Adipose tissue (tissue), 3 donors: ENCODE results near the gene RXRA. TPM values are rescaled to one million over a fixed set of nuclear protein-coding genes. Genes with fewer than 3 reads are reported as not detected.
A peak's percentile ranks its signal among the peaks of the same experiment; 100 is the strongest.

Experiments
- H3K27ac ChIP-seq: one replicate; pipeline ENCODE4 v1.5.1; 2013; ENCODE audit warnings: low read depth, low read length
- WGBS, 3 donors: extraction: QIAGEN DNeasy Blood & Tissue Kit; methylation state at CpG; one replicate each; pipeline ENCODE4 v1.1.7; 2013; 5-methylcytosine and 5-hydroxymethylcytosine counted together
- polyA plus RNA-seq, 3 donors: library from polyadenylated mRNA; stranded (reverse); fragments of 200-250 nt; gene quantifications; one replicate each; pipeline ENCODE4 v1.2.3, GENCODE V29; 2013
- donor health status: healthy with polysubstance abuse.
- donor health status: Bipolar disorder and iron deficiency.
- donor health status: healthy.

Gene RXRA
- polyA plus RNA-seq, 3 donors, result 30.9 to 114 (median 69.4) TPM

DNA sequence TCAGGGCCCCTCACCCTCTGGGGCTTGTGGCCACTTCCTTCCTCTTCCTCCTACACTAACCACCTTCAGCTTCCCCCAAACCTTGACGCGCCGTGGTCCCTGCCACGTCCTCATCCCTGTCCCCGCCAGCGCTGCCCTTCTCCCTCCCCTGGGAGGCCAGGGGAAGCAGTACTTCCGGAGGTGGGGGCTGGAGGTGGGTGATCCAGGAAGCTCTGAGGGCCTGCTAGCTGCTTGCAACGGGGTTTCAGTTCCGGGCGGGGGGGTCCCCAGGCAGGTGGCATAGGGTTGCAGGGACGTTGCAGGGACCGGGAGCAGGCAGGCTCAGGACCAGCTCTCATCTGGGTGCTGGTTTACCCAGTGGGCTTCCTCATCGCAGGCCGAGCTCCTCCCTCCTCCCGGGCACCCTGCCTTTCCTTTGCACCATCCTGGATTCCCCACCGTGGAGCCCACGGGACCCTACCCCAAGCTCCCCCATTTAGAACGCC lies 70.0 kb downstream of the RXRA start:
- 31 to 59% (median 32%) methylated on average over 16 to 18 of the region's 18 CpGs for WGBS, 3 donors
- no peak overlapping the region for H3K27ac ChIP-seq

- 24 to 67% (median 35%) methylated on average over 8 of the region's 8 CpGs for WGBS, 3 donors
- H3K27ac ChIP-seq, result peak overlapping the region; percentile 11
Observed at GRCh38 chr9:134396825-134397224, 70.6 kb downstream of the RXRA start.

- H3K27ac ChIP-seq, result no peak overlapping the region
- 96 to 98% (median 97%) methylated on average over 5 of the region's 5 CpGs for WGBS, 3 donors
Observed at GRCh38 chr9:134398756-134399155, 72.5 kb downstream of the RXRA start.

DNA sequence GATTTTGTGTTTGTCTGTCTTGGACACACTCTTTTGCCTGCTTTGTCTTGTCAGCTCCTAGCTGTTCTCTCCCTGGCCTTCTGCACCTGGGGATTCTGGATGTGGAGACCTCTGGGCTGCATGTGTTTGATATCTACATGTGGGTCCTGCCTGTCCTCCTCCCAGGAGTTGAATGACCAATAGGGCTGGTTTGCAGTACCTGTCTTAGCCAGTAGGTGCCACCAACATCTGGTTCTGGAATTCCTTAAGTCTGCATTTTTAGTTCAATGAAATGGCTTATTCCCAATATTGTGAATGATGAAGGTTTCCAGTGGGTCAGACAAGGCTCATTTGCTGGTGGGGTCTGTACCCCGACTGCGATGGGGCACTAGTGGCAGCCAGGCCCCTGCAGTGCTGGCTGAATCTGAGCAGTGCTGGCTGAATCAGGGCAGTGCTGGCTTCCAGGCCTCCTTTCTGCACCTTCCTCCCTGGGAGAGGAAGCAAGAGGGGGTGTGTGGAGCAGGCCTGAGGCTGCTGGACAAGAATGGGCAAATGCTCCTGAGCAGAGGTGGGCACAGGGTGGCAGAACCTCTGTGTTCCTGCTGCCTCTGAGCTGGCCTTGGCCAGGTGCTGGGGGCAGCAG lies 73.3 kb downstream of the RXRA start:
- H3K27ac ChIP-seq, result no peak overlapping the region

DNA sequence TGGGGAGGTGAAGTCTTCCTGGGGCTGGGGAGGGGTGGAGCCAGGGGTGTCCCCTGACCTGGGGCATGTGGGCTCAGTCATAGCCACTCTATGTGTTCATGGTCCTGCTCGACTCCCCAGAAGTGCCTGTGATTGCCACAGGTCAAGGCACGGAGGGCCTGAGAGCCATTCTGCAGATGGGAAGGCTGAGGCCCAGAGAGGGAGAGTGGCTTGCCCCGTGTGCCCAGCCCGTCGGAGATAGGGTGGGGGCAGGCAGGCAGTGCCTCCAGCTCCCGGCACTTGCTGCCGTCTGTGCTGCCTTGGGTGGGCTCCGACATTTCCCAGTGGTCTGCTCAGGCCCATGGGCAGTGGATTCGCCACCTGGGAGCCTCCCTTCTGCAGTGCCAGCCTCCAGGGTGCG lies 74.0 kb downstream of the RXRA start:
- WGBS, 3 donors, result 93 to 97% (median 94%) methylated on average over 9 to 10 of the region's 10 CpGs
- no peak overlapping the region for H3K27ac ChIP-seq

More for the DNA sequence above, 73.3 kb downstream of the RXRA start:
- WGBS, 3 donors, result 97 to 100% (median 99%) methylated on average over 2 of the region's 2 CpGs

DNA sequence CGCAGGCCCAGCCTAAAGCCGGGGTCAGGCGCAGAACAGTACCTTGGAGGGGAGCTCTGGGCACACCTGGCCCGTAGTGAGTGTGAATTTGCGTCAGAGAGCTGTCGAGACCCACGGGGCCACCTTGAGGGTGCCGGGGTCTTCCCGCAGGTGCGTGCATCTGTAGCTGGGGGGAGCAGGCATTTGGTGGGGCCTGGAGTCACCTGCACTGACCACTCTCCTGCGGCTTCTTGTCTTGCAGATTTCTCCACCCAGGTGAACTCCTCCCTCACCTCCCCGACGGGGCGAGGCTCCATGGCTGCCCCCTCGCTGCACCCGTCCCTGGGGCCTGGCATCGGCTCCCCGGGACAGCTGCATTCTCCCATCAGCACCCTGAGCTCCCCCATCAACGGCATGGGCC lies 75.1 kb downstream of the RXRA start:
- no peak overlapping the region for H3K27ac ChIP-seq
- 93 to 94% (median 93%) methylated on average over 19 of the region's 19 CpGs for WGBS, 3 donors

GRCh38 chr9:134402182-134402581 lies 75.9 kb downstream of the RXRA start:
- H3K27ac ChIP-seq, result no peak overlapping the region
- 90 to 97% (median 95%) methylated on average over 12 of the region's 12 CpGs for WGBS, 3 donors

DNA sequence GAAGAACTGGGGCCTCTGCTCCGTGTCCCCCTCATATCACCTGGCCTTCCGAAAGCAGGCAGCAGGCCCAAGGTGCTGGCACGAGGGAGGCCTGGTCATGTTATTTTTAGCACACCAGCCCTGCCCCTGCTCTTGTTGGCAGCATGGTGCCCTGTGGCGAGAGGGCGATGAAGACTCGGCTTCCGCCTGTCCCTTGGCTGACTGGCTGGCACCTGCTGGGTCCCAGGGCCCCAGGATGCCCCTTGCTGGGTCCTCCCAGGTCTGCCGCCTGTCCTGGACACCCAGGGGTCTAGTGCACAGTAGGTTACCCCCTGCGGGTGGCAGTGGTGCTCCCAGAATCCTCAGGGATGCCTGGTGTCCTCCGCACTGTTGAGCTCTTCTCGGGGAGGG lies 77.0 kb downstream of the RXRA start:
- 53 to 60% (median 57%) methylated on average over 11 of the region's 11 CpGs for WGBS, 3 donors

GRCh38 chr9:134403682-134404301 lies 77.5 kb downstream of the RXRA start:
- WGBS, 3 donors, result 3 to 72% (median 10%) methylated on average over 17 of the region's 17 CpGs
- peak overlapping the region; percentile 60 for H3K27ac ChIP-seq

More for the DNA sequence above, 77.0 kb downstream of the RXRA start:
- no peak overlapping the region for H3K27ac ChIP-seq

GRCh38 chr9:134404376-134405358 lies 78.4 kb downstream of the RXRA start:
- H3K27ac ChIP-seq, result peak overlapping the region; percentile 60
- 50 to 81% (median 50%) methylated on average over 32 to 34 of the region's 34 CpGs for WGBS, 3 donors

DNA sequence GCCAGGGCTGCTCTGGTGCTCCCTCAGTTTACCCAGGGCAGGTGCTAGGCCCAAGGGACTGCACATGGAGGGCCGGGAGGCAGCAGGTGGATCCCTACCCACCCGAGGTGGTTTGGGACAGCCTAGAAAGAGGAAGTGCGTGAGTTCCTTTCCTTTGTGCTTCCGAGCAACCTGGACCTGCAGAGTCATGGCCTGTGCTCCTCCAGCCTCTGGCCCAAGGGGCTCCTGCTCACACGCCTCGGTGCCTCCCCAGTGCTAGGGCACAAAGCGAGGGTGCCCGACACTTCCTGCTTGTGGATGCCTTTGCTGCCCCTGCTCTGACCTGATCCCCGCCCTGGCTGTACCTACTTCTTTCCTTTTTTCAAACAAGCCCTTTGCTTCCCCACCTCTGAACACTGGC lies 79.3 kb downstream of the RXRA start:
- no peak overlapping the region for H3K27ac ChIP-seq
- WGBS, 3 donors, result 49 to 60% (median 57%) methylated on average over 9 of the region's 9 CpGs

GRCh38 chr9:134406366-134407120 lies 80.3 kb downstream of the RXRA start:
- 49 to 64% (median 55%) methylated on average over 23 of the region's 23 CpGs for WGBS, 3 donors
- peak overlapping the region; percentile 17 for H3K27ac ChIP-seq

DNA sequence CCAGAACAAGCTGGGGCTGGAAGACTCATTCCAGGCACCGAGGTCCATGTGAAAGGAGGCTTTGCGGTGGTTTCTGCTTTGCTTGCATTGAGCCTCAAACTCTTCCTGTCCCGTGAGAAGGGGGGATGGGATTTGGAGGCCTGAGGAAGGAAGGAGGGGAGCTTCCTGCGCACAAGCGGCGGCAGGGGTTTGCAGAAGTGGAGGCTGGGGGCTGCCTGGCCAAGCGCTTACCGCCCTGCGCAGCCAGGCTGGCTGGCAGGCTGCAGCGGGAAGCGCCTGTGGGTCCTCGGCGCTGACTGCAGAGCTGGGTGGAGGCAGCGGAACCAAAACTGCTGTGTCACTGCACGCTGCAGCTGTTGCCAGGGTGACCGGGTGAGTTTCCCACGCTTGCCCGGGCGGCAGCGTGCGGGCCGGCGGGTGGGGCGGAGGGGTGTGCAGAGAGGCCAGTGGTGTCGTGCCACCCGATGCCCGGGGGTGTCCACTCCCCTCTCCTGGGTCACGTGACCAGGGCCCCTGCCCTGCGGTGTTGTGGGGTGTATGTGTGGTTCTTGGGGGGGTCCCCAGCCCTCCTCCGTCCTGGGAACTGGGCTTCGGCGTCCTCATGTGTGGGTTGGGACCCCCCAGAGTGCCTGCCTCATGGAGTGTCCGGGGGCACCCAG lies 81.0 kb downstream of the RXRA start:
- 5 to 11% (median 5%) methylated on average over 27 to 33 of the region's 33 CpGs for WGBS, 3 donors
- no peak overlapping the region for H3K27ac ChIP-seq

- no peak overlapping the region for H3K27ac ChIP-seq
- 63 to 88% (median 66%) methylated on average over 9 of the region's 9 CpGs for WGBS, 3 donors
Observed at GRCh38 chr9:134408389-134408788, 82.1 kb downstream of the RXRA start.

DNA sequence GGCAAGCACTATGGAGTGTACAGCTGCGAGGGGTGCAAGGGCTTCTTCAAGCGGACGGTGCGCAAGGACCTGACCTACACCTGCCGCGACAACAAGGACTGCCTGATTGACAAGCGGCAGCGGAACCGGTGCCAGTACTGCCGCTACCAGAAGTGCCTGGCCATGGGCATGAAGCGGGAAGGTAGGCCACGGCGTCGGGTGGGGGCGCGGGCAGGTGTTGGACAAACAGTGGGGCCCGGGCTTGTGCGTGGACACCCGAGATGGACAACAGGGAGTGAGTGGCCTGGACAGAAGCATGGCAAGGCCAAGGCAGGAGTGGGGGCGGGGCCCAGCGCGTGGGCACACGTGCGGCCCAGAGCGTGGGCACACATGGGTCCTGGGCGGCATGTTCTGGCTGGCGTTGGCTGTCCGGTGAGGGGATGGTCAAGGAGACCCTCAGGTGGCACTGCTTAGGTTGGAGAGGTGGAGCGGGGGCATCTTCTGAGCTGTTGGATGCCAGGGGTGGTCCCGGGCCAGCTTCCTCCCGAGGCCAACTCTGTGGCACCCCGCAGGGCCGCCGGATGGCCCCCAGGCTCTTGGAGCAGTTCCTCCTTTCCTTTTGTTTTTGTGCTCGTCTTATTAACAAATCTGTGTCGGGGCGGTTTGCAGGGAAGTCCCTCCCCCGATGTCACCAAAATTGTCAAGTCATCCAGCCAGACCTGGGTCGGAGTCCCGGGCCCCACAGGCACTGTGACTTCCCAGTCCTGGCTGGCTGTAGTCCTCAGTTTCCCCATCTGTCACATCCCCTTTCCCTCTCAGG lies 82.9 kb downstream of the RXRA start:
- 78 to 91% (median 83%) methylated on average over 40 of the region's 40 CpGs for WGBS, 3 donors
- no peak overlapping the region for H3K27ac ChIP-seq

DNA sequence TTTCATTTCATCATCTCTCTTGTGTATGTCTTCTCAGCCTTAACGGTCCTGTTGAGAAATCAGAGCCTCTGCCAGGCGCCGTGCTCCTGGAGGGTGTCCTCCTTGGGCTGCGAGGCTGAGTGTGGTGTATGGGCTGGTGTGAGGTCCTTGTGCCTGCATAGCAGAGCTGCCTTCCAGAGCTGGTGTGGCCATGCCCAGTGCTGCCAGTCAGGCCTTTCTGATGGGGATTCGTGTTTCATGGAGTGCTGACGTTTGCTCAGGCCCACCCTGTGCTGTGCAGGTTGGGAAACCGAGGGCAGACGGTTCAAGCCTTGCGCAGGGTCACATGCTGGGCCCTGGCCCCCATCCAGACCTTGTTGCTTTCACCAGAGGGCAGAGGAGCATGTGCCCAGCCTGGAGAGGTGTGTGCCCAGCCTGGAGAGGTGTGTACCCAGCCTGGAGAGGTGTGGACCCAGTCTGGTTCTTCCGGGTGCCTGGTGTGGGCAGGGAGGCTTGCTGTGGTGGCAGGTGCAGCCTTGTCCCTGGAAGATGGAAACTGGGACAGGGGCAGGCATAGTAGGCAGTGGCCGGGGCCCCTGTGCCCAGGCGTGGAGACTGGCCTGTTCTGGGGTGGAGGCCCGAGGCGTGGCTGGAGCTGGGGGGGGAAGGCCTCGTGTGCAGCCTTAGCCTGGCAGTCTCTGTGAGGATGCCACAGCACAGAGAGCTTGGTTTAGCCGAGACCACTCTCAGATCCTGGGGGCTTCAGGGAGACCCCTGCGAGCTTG lies 84.0 kb downstream of the RXRA start:
- 55 to 85% (median 67%) methylated on average over 17 of the region's 17 CpGs for WGBS, 3 donors
- no peak overlapping the region for H3K27ac ChIP-seq
